B cell (primary cell): ENCODE results near the gene SERPINI1.

Source experiments
- CTCF ChIP-seq: fragments of 200-600 bp; IDR thresholded peaks from one replicate; pipeline ENCODE4 v1.8.0; 2022; ENCODE audit warnings: antibody characterized with exemption, mild to moderate bottlenecking
- EZH2 ChIP-seq: IDR thresholded peaks from 2 replicates; pipeline ENCODE4 v1.6.1; 2012; ENCODE audit warnings: borderline replicate concordance, low read depth, mild to moderate bottlenecking, moderate library complexity, low read length; ENCODE audit not compliant: insufficient read depth, poor library complexity, severe bottlenecking

DNA sequence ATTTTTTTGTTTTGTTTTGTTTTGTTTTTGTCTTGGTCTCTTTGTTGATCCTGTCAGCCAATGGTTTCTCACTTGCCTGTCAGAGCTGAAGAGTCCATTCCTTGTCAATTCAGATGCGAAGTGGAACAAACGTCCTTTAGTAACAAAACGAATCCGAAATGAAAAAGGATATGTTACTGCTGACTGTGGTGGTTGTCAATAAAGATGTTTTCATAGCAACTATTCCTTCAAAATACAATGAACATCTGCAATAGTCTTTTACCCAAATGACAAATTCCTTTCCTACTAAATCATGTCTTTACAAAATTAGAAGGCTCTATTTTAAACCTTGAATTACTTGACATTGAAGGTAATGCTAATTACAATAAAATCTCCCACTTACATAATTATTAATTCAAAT, 134.7 kb downstream of the SERPINI1 start:
- TF ChIP-seq CTCF = no peak
- no peak for TF ChIP-seq EZH2
